ENCODE measurements around the gene TEKT4.
"Not testable (repeated sequence)": the region's sequence is repeated elsewhere in the genome, so short reads cannot be mapped to it uniquely, and the experiment has no call there.

The TEKT4 gene, protein sequence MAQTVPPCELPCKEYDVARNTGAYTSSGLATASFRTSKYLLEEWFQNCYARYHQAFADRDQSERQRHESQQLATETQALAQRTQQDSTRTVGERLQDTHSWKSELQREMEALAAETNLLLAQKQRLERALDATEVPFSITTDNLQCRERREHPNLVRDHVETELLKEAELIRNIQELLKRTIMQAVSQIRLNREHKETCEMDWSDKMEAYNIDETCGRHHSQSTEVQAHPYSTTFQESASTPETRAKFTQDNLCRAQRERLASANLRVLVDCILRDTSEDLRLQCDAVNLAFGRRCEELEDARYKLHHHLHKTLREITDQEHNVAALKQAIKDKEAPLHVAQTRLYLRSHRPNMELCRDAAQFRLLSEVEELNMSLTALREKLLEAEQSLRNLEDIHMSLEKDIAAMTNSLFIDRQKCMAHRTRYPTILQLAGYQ

DNA sequence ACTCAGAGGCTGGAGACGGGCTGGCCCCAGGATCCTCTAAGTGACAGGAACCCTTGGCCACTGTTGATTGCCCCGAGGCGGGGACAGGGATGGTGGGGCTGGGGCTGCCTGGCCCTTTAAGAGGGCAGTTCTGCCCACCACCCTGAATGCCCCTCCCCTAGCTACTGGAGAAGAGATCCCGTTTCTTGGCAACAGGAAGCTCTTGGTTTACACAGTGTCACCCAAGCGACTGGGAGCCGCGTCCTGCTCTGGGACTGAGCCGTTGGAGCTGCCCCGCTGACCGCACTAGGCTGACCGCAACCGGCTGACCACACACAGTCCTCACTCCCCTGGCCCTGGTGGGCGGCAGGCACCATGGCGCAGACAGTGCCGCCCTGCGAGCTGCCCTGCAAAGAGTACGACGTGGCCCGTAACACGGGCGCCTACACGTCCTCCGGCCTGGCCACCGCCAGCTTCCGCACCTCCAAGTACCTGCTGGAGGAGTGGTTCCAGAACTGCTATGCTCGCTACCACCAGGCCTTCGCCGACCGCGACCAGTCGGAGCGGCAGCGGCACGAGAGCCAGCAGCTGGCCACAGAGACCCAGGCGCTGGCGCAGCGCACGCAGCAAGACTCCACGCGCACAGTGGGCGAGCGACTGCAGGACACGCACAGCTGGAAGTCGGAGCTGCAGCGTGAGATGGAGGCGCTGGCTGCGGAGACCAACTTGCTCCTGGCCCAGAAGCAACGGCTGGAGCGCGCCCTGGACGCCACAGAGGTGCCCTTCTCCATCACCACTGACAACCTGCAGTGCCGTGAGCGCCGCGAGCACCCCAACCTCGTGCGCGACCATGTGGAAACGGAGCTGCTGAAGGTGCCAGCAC is at the start of gene TEKT4:
TSS of gene TEKT4 (plus strand) at position 205 of the 862 bp plus-strand sequence. CDS start at position 355, 150 bp downstream.
- no peak for DNase-seq (ENCODE audit: low read depth in 2 of 2)

DNA sequence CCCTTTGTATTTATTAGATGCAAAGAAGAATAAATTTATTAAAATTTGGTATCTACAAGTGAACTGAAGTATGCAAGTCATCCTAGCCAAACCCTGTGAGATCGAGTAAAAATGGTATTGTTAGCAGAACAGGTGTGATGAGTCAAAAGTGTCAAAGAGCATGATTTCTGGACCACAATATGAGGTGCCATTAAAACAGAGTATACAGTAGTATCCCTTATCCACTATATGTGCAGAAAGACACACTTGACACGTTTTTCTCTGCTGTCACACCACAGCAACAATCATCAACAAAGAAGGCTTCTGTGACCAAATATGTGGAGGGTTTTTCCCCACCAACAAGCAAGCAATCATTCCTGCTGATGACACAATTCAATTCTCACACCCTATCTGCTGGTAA is 32.0 kb upstream of the TEKT4 start:
- DNase-seq (ENCODE audit: low read depth in 2 of 2), result not testable (repeated sequence)

DNA sequence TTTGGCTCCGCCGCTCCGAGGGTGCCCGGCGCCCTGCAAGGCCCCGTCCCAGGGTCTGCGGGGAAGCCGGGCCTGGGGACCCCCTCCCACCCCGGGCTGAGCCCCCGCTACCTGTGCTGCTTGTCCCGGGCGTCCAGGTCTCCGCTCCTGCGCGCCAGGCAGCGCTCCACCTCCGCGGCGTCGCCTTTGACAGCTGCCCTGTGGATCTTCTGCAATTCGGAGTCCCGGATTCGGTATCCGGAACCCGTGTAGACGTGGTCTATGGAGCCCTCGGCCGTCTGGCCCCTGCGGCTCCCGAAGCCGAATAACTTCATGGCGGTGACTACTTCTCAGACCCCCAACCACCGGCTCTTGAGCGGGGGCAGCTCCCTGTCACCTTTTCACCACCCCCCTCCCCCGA is 14.4 kb upstream of the TEKT4 start:
- DNase-seq (ENCODE audit: low read depth in 2 of 2), result not testable (repeated sequence)

DNA sequence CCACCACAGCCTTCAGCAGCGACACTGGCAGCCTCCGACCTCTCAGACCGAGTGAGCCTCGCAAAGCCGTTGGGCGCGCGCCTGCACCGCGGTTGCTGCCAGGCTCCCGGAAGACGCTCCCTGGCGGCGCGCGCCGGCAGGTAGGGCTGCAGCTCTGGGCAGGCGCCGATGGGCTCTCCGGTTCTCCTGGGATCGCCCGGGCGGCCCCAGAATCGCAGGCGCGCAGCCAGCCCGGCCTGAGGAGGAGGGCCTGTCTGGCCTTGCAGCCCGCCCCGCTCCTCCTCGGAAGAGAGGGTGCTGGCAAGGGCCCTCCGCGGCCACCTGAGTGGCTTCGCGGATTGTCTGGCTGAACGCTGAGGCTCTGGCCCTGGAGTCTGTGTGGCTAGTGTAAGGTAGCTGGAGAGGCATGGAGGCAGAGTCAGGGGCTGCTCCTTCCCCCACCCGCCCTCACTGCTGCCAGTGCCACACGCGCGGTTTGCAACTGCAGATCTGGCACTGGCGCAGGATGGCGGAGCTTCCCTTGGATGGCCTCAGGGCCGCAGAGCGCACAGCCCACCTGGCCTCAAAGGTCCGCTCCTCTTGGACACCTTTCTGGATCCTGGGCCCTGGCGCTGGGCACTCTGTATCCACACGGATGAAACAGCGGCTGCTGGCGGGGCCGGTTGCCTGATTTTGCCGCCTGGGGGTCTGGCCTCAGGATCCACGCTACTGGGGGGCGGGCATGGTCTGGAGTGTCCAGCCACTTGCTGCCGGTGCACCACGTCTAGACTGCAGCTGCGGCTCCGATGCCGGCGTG is 13.7 kb upstream of the TEKT4 start:
- DNase-seq (ENCODE audit: low read depth in 2 of 2), result not testable (repeated sequence)

DNA sequence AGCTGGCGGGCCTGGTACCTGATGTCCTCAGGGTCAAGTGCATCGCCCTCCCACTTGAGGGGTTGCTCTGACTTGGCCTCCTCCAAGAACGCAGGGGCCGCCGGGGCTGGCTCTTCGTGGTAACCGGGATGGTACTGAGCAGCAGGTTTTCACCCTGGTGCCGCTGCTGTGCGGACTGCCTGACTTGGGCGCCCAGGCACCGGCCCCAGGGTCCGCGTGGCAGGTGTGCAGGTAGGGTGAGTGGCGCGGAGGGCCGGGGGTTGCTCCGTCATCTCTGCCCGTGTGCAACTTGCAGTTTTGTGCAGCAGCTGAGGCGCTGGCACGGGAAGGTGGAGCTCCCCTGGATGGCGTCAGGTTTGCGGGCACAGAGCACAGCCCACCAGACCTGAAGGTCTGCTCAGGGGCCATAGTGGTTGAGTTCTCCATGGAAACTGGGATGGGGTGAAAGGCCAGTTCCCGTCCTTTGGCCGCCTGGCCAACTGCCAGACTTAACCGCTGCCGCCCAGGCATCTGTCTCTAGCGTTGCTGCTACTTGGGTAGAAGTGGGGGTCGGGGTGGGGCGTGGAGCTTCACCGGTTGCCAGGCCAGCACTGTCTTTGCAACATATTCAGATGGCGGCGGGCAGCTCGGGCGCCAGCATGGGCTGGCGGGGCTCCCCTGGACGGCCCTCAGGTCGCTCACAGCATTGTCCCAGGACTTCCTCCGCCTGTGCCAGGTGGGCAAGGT is 12.9 kb upstream of the TEKT4 start:
- not testable (repeated sequence) for DNase-seq (ENCODE audit: low read depth in 2 of 2)

DNA sequence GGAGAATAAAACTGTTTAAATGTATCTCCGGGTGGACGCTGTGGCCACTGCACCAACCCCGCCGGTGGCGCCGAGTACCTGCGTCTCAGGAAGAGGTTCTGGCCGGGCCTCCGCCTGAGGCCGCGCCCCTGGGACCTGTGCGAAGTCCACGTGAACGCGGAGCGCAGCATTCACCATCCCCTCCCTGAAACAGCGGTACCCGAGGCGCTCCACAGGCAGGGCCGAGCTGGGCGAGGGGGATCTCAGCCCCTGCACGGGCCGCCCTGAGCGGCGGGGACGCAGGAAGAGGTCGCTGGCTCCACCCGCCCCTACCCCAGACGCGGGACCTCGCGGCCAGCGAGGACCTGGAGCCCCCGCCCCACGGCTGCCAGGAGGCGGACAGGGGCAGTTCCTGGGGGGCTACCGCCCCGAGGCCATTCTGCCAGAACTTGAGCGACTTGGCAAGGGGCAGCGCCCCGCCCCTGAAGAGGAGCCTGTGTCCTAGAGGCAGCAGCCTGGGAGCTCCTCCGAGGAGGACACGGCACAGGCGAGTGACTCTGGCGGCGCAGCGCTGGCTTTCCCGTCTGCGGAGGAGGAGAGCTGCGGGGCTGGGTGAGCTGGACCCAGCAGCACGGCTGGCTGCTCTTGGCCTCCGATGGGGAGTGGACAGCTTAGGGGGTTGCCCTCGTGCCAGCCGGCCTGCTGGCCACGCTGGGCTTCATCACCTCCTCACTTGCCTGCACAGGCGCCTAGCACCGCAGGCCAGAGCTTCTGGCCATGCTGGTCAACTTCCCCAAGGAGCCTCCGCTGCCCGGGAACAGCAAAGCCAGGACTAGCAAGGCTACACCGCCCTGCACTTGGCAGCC is 9.7 kb upstream of the TEKT4 start:
- DNase-seq (ENCODE audit: low read depth in 2 of 2), result no peak

DNA sequence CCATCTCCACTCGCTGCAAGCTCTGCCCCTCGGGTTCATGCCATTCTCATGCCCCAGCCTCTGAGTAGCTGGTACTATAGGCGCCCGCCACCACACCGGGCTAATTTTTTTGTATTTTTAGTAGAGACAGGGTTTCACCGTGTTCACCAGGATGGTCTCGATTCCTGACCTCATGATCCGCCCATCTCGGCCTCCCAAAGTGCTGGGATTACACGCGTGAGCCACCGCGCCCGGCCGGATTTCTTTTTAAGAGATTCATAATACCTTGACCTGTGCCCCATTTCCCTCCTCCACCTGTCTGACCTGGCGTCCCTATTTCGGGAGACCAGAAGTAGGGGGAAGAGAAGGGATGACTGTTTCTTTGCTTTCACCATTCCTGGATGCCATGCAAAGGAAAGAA is 8.3 kb upstream of the TEKT4 start:
- DNase-seq (ENCODE audit: low read depth in 2 of 2), result not testable (repeated sequence)

DNA sequence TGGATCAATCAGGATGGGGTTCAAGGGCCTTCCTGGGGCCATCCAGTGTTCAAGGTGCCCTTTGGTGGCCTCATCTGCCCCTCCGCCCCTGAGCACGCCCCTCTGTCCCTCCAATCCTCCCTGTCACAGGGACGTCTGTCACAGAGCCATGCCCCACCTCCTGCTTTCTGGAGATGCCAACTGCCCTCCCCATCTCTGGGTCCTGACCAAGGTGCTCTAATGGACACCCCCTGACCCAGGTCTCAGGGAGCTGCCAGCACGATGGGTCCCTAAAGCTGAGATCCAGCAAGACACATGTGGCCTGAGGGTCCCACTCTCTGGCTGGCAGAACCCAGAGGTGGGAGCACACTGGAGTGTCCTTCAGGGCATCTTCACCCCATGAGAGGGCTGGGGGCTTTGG is 2.1 kb upstream of the TEKT4 start:
- DNase-seq (ENCODE audit: low read depth in 2 of 2), result no peak

DNA sequence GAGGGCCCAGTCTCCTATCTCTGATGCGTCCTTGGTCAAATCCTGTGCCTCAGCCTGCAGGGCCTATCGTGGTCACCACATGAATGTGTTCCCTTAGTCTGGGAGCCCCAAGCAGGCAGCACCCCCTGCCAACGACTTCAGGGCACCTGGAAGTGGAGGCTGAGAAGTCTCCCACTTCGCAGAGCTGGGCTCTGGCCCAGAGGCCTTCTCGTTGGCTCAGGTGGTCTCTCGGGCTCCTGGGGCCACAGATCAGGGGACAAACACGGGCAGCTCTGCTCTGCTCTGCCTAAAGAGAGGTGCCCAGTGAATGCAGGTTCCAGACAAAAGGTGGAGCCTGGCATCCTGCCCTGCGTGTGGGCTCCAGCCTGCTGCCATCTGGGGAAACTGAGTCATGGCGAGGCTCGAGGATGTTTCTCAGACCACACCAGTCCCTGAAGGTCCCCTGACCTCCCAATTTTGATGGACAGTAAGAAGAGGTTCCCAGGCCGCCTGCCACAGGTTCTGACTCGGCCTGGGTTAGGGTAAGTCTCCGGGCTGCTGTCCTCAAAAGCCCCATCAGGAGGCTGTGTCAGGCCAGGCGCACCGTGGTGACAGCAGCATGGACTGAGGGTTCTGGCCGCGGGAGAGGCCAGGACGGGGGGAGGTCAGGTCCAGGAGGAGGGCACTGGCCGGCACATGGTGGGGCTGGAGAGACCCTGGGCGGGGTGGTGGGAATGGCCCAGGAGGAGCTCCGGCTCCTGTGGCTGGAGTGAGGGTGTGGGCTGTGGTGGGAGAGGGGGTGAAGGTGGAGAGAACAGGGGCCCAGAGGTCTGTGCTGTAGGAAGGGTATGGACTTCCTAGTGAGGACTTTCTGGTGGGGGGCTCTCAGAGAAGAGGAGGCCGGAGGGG is 1.4 kb upstream of the TEKT4 start:
- no peak for DNase-seq (ENCODE audit: low read depth in 2 of 2)

DNA sequence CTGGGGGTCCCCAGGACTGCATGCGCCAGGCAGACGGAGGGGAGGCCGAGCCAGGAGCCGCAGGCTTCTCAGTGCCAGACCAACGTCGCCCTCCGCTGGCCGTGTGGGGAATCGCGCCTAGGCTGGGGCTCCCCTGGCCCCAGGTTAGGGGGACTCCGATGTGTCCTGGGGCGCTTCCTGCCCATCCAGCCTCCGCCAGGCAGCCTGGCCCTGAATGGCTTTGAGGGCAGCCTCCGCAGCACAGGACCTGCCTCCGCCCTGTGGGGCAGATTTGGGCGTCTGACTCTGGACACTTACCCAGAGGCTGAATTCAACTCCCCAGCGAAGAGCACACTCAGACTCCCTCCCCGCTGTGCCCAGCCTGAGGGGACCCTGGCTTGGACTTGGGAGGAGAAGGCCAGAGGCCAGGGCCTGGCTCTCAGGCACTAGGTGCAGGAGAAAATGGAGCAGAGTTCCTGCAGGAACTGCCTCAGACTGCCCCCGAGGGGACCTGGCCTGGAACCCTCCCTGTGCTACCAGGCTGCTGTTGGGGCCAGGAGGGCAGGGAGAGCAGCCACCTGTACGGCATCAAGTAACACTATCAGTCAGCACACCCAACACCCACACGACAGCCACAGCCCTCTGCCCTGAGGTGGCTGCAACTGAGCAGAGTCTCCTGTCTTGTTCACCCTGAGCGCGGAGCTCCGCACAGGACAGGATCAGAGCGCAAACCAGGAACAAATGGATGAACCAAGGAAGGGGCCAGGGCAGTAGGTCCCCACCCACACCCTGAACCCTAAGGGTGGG is 597 bp upstream of the TEKT4 start:
- peak in 1 of 2 donors; percentile 45 for DNase-seq (ENCODE audit: low read depth in 2 of 2)

DNA sequence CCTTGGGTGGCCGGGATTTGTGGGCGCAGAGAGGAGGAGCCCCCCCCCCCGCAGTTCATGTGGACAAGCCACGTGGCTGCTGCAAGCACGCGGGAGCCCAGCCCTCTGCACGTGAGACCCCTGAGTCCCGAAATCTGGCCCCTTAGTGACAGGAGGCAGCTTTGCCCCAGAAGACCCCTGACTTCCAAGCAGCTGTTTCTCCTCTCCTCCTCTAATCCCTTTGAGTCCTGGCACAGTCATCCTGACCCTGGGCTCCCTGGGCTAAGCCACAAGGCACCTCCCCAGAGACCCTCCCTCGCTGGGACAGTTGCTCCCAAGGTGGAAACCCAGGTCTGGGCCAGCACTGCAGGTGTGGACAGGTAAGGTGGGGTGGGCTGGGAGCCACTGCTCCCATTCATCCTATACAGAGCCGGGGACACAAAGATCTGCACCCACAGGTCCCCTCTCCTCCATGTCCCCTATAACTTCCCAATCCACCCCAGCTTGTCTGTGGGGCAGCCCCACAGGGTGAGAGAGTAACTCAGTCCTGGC is 923 bp downstream of the TEKT4 start:
- DNase-seq (ENCODE audit: low read depth in 2 of 2), result no peak

DNA sequence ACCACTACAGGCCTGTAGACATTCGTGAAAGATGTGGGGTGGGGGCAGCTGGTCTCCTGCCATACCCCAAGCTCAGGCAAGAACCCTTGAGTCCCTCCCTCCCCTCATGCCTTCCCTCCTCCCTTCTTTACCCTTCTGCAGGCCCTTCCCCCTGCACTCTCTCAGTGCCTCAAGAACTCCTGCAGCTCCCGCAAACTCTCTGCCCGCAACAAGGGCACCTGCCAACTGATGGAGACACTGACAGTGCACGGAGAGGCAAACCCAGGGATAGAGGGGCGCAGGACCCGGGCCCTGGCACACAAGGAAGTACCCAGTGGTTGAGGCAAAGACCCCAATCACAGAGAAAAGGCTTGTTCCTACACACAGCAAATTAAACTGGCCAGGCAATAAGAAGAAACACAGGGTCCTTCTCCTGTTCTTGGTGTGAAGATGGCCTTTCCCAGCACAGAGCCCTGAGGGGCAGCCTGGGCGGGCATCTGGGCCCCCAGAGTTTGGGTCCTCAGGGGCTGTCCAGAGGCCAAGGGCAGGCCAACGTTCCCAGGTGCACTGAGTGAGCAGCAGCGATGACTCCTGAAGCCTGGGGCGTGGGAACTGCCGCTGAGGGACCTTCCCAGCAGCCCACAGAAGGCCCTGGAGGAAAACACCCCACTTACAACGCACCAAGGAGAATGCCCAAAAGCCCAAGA is 1.6 kb downstream of the TEKT4 start:
- DNase-seq (ENCODE audit: low read depth in 2 of 2), result no peak

DNA sequence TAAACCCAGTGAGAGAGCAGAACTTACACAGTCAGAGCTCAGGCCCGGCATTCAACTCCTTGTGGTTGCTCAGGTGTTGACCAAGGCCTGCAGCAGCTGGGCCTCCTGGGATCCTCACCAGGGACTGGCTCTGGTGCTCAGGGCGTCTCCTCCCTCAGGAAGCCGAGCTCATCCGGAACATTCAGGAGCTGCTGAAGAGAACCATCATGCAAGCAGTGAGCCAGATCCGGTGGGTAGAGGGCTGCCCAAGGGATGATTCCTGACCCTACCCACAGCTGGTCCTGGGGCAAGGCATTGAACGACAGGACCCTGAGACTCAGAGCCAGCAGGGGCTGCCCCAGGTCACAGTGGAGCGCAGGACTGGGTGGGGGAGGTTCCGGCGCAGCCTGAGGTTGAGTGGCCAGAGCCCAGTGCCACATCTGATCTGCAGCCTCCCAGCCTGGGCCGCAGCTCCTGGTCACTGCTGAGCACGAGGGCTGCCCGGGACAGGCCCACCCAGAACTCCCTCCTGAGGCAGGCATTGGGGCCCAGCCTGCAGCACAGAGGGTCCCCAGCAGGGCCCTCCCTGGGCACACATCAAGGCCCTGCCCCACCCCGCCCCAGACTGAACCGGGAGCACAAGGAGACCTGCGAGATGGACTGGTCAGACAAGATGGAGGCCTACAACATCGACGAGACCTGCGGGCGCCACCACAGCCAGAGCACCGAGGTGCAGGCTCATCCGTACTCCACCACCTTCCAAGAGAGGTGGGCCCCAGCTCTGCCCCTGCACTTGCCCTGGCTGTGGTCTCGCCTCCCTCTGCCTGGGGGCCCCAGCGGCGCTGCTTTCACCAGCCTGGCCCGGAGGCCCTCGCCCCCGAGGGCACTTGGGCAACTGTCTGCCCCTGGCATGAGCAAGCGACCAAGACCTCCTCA is 2.4 kb downstream of the TEKT4 start:
- DNase-seq (ENCODE audit: low read depth in 2 of 2), result no peak

DNA sequence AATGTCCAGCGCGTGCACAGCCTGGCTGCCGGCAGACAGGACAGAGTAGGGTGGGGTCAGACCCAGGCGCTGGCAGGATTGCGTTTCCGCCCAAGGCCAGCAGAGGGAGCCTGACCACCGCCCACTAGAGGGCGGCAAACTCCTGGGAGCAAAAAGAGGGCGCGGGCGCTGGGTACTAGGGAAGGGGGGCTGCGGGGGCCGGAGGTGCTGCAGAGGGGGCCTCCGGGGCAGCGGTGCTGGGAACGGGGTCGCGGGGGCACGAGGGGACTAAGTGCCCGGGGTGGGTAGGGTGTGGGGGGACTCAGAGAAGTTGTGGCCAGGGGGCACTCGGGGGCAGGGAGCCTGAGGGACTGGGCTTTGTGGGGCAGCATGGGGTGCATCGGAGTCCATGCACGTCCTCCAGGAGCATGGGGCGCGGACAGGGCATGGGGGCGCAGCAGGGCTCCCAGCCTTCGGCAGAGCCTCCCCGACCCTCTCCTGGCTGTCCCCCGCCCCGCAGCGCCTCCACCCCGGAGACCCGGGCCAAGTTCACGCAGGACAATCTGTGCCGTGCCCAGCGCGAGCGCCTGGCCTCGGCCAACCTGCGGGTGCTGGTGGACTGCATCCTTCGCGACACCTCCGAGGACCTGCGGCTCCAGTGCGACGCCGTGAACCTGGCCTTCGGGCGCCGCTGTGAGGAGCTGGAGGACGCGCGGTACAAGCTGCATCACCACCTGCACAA is 3.2 kb downstream of the TEKT4 start:
- peak; percentile 39 to 60 for DNase-seq (ENCODE audit: low read depth in 2 of 2)

DNA sequence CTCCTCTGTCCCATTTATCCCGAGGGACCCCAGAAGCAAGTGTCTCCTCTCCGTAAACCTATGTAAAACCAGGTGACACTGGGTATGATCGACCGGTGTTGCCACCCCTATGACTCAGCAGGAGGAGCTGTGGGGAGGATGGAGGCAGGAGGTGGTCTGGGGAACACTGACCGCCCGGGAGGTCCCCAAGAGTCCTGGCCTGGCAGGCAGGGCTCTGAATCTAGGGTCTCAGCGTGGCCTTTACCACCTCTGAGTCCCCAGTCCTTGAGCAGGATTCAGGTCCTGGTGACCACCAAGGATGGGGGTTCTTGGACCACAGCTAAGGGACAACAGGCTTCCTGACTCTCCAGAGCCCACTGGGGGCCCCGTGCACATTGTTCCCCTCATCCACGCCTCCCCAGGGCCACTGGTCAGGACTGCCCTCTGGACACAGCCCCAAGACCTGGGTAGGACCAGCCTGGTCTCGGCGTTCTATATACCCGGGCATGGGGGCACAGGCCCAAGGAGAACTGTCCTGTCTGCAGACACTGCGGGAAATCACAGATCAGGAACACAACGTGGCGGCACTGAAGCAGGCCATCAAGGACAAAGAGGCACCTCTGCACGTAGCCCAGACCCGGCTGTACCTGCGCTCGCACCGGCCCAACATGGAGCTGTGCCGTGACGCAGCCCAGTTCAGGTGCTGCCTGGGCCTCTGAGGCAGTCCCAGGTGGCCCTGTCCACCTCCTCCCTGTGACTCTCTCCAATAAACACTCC is 4.0 kb downstream of the TEKT4 start:
- no peak for DNase-seq (ENCODE audit: low read depth in 2 of 2)

All from stimulated activated CD8-positive, alpha-beta memory T cell treated with anti-CD3 and anti-CD28 coated beads, Interleukin-2, amount 100 ng/mL, for 48 hours (primary cell).